Left ventricle myocardium inferior (tissue), 1 donor: Measurements from ENCODE around the gene CNFN. TPM values are rescaled to one million over a fixed set of nuclear protein-coding genes. Genes with fewer than 3 reads are reported as not detected.

Source experiments
- DNase-seq: peaks from one replicate; pipeline ENCODE4 v3.0.0-alpha.2; 2020
- H3K27ac ChIP-seq: fragments of 200-600 bp; replicated peaks from 2 replicates; pipeline ENCODE4 v1.8.0; 2021
- H3K27me3 ChIP-seq: fragments of 200-600 bp; 2 replicates; pipeline ENCODE4 v1.8.0; 2021; ENCODE audit warnings: low read depth
- H3K36me3 ChIP-seq: fragments of 200-600 bp; 2 replicates; pipeline ENCODE4 v1.8.0; 2021
- H3K4me1 ChIP-seq: fragments of 200-600 bp; 2 replicates; pipeline ENCODE4 v1.8.0; 2021
- H3K4me3 ChIP-seq: fragments of 200-600 bp; 2 replicates; pipeline ENCODE4 v1.8.0; 2021; ENCODE audit warnings: mild to moderate bottlenecking, moderate library complexity
- H3K9me3 ChIP-seq: fragments of 200-600 bp; replicated peaks from 2 replicates; pipeline ENCODE4 v1.8.0; 2021
- intact Hi-C: fragments of 100-400 bp; cut with micrococcal nuclease; formaldehyde crosslinking; loops from one replicate; pipeline ENCODE4 v1.11.0; 2022
- total RNA-seq: library from RNA; stranded (reverse); fragmentation: NEBNext Ultra II Directional; extraction: Animal tissue kit (Norgen Biotek cat#: 25700); gene quantifications from one replicate; pipeline ENCODE4 v1.2.1, GENCODE V29; 2021
- TF ChIP-seq, protein P1 (sequence below): fragments of 200-600 bp; IDR thresholded peaks from 2 replicates; pipeline ENCODE4 v1.8.0; 2021; ENCODE audit warnings: antibody characterized with exemption, mild to moderate bottlenecking, borderline replicate concordance
- donor health status: DM: no; HTN: yes; CAD: no; lungs with severe emphysema.

CNFN gene
- total RNA-seq, 1 donor from 2014 or later, result 0.49 TPM

DNA sequence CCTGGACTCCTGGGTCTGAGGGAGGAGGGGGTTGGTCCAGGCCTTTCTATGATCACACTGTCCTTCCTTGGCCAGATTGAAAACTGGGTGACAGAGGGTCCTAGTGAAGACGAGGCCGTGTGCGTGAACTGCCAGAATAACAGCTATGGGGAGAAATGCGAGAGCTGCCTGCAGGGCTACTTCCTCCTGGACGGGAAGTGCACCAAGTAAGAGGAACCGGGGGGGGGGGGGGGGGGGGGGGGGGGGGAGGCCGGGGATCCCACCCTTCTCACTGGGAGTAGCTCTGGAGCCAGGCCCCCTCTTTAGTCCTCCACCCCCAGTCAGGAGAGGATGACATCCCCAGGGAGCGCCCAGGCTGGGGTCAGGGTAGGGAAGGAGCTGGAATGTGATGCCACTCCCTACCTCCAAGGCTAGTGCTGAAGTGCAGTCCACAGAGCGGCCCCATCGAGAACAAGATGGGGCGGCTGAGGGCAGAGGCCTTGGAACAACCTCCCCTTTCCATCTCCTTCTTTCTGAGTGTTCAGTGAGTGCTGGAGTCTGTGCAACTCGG, 19.4 kb downstream of the CNFN start:
- intact Hi-C loops, result no loop called here
- Histone ChIP-seq H3K4me1 (peaks cover 22% of the 10 kb centered on the region), H3K36me3 (peaks cover 37% of the 10 kb centered on the region), H3K27me3 (no peaks in the 10 kb centered on the region), H3K9me3 (no peaks in the 10 kb centered on the region), H3K4me3 (no peak overlapping the region), H3K27ac (no peak overlapping the region)
- no peak for DNase-seq
- TF ChIP-seq, protein P1, sequence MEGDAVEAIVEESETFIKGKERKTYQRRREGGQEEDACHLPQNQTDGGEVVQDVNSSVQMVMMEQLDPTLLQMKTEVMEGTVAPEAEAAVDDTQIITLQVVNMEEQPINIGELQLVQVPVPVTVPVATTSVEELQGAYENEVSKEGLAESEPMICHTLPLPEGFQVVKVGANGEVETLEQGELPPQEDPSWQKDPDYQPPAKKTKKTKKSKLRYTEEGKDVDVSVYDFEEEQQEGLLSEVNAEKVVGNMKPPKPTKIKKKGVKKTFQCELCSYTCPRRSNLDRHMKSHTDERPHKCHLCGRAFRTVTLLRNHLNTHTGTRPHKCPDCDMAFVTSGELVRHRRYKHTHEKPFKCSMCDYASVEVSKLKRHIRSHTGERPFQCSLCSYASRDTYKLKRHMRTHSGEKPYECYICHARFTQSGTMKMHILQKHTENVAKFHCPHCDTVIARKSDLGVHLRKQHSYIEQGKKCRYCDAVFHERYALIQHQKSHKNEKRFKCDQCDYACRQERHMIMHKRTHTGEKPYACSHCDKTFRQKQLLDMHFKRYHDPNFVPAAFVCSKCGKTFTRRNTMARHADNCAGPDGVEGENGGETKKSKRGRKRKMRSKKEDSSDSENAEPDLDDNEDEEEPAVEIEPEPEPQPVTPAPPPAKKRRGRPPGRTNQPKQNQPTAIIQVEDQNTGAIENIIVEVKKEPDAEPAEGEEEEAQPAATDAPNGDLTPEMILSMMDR, result no peak

- no peak overlapping the region for H3K27ac ChIP-seq
- TF ChIP-seq, protein P1, result no peak
- peaks cover 28% of the 10 kb centered on the region for H3K4me1 ChIP-seq
- H3K36me3 ChIP-seq, result peaks cover 31% of the 10 kb centered on the region
- no peaks in the 10 kb centered on the region for H3K27me3 ChIP-seq
- intact Hi-C loops, result no loop called here
- H3K4me3 ChIP-seq, result no peak overlapping the region
- H3K9me3 ChIP-seq, result no peaks in the 10 kb centered on the region
- no peak for DNase-seq
These were observed 20.0 kb downstream of the CNFN start for GRCh38 chr19:42370068-42370520.

GRCh38 chr19:42369433-42370067, 20.5 kb downstream of the CNFN start:
- no peaks in the 10 kb centered on the region for H3K27me3 ChIP-seq
- no peak overlapping the region for H3K27ac ChIP-seq
- H3K4me3 ChIP-seq, result no peak overlapping the region
- peaks cover 26% of the 10 kb centered on the region for H3K36me3 ChIP-seq
- TF ChIP-seq, protein P1, result no peak
- intact Hi-C loops, result no loop called here
- peaks cover under 1% of the 10 kb centered on the region for H3K9me3 ChIP-seq
- peaks cover 34% of the 10 kb centered on the region for H3K4me1 ChIP-seq
- DNase-seq, result no peak

GRCh38 chr19:42368765-42369164, 21.3 kb downstream of the CNFN start:
- H3K9me3 ChIP-seq, result peaks cover 8% of the 10 kb centered on the region
- H3K27ac ChIP-seq, result no peak overlapping the region
- peaks cover 36% of the 10 kb centered on the region for H3K4me1 ChIP-seq
- peaks cover 25% of the 10 kb centered on the region for H3K36me3 ChIP-seq
- intact Hi-C loops, result no loop called here
- no peak overlapping the region for H3K4me3 ChIP-seq
- TF ChIP-seq, protein P1, result no peak
- DNase-seq, result no peak
- H3K27me3 ChIP-seq, result no peaks in the 10 kb centered on the region

- intact Hi-C loops, result no loop called here
- Histone ChIP-seq H3K36me3 (peaks cover 25% of the 10 kb centered on the region), H3K4me3 (no peak overlapping the region), H3K9me3 (peaks cover 12% of the 10 kb centered on the region), H3K4me1 (peaks cover 36% of the 10 kb centered on the region), H3K27me3 (no peaks in the 10 kb centered on the region), H3K27ac (no peak overlapping the region)
- TF ChIP-seq, protein P1, result no peak
- DNase-seq, result no peak
These were observed 21.7 kb downstream of the CNFN start for GRCh38 chr19:42368360-42368759.
